HEK293 (cell line): ENCODE results near the gene HOTAIR.

Experiments
- CTCF ChIA-PET: fragments of 350-600 bp; formaldehyde crosslinking; extraction: SDS; loops from one replicate; lab custom pipeline; 2021; ENCODE audit warnings: antibody characterized with exemption; lab: Yijun Ruan, JAX
- POLR2A ChIA-PET: fragments of 300-600 bp; formaldehyde crosslinking; extraction: SDS; loops from one replicate; lab custom pipeline; 2020; ENCODE audit warnings: antibody characterized with exemption, inconsistent platforms; lab: Yijun Ruan, JAX
- H3K27ac ChIP-seq: fragments of 200-500 bp; sonication (Bioruptor generic); 2 replicates; pipeline ENCODE4 v1.5.1; 2014; ENCODE audit warnings: low read depth, low read length, control low read depth, inconsistent platforms; ENCODE audit errors: extremely low read depth
- H3K36me3 ChIP-seq, 2 experiments: fragments of 200-500 bp in 1 of 2; sonication (Bioruptor generic) in 1 of 2; 1 replicate in 1 of 2; 2 replicates in 1 of 2; pipeline ENCODE4 v1.5.1; 2014 to 2017; ENCODE audit warnings: inconsistent platforms in 2 of 2, low read length in 2 of 2; ENCODE audit not compliant: control insufficient read depth in 2 of 2, insufficient read depth in 1 of 2
- H3K4me1 ChIP-seq: fragments of 200-500 bp; sonication (Bioruptor generic); 2 replicates; pipeline ENCODE4 v1.5.1; 2014; ENCODE audit warnings: mild to moderate bottlenecking, low read length, inconsistent platforms; ENCODE audit not compliant: control insufficient read depth, insufficient read depth
- H3K4me3 ChIP-seq: 2 replicates; pipeline ENCODE4 v1.5.1; 2011; ENCODE audit warnings: low read depth, mild to moderate bottlenecking, control low read depth, low read length, moderate library complexity
- H3K9me3 ChIP-seq: fragments of 200-500 bp; sonication (Bioruptor generic); 2 replicates; pipeline ENCODE4 v1.5.1; 2014; ENCODE audit warnings: low read depth, low read length, inconsistent platforms; ENCODE audit not compliant: control insufficient read depth, insufficient read depth
- FEZF1 ChIP-seq: fragments of 450-650 bp; formaldehyde crosslinking; IDR thresholded peaks from 2 replicates; pipeline ENCODE4 v1.5.1; 2016; ENCODE audit warnings: missing biosample characterization, missing genetic modification characterization
- SCRT1 ChIP-seq: fragments of 450-650 bp; formaldehyde crosslinking; IDR thresholded peaks from 2 replicates; pipeline ENCODE4 v1.5.1; 2016; ENCODE audit warnings: missing biosample characterization, missing genetic modification characterization, borderline replicate concordance
- TRIM28 ChIP-seq: IDR thresholded peaks from 2 replicates; pipeline ENCODE4 v1.6.1; 2011; ENCODE audit warnings: low read length, control low read depth, borderline replicate concordance
- ZFHX2 ChIP-seq: fragments of 450-650 bp; formaldehyde crosslinking; conservative IDR thresholded peaks from 2 replicates; pipeline ENCODE4 v1.5.1; 2016; ENCODE audit warnings: missing biosample characterization, missing genetic modification characterization
- ZNF366 ChIP-seq: fragments of 450-650 bp; formaldehyde crosslinking; conservative IDR thresholded peaks from 2 replicates; pipeline ENCODE4 v1.5.1; 2016; ENCODE audit warnings: missing biosample characterization, missing genetic modification characterization
- ZNF548 ChIP-seq: fragments of 450-650 bp; formaldehyde crosslinking; IDR thresholded peaks from 2 replicates; pipeline ENCODE4 v1.5.1; 2016; ENCODE audit warnings: missing biosample characterization, missing genetic modification characterization
- ZNF600 ChIP-seq: fragments of 450-650 bp; formaldehyde crosslinking; IDR thresholded peaks from 2 replicates; pipeline ENCODE4 v1.5.1; 2016; ENCODE audit warnings: missing biosample characterization, missing genetic modification characterization
- ZNF621 ChIP-seq: fragments of 450-650 bp; formaldehyde crosslinking; IDR thresholded peaks from 2 replicates; pipeline ENCODE4 v1.5.1; 2017; ENCODE audit warnings: missing biosample characterization, missing genetic modification characterization
- ZNF654 ChIP-seq: fragments of 450-650 bp; formaldehyde crosslinking; IDR thresholded peaks from 2 replicates; pipeline ENCODE4 v1.5.1; 2016; ENCODE audit warnings: low read depth, missing biosample characterization, missing genetic modification characterization
- ZNF777 ChIP-seq: fragments of 450-650 bp; formaldehyde crosslinking; IDR thresholded peaks from 2 replicates; pipeline ENCODE4 v1.5.1; 2017; ENCODE audit warnings: missing biosample characterization, missing genetic modification characterization, borderline replicate concordance
- TF ChIP-seq, protein P1 (sequence below): fragments of 450-650 bp; formaldehyde crosslinking; IDR thresholded peaks from 2 replicates; pipeline ENCODE4 v1.5.1; 2016; ENCODE audit warnings: missing biosample characterization, missing genetic modification characterization
- TF ChIP-seq, protein P2 (sequence below): fragments of 450-650 bp; formaldehyde crosslinking; IDR thresholded peaks from 2 replicates; pipeline ENCODE4; 2016; ENCODE audit warnings: missing biosample characterization, missing genetic modification characterization
- TF ChIP-seq, protein P3 (sequence below): fragments of 450-650 bp; formaldehyde crosslinking; IDR thresholded peaks from 2 replicates; pipeline ENCODE4 v1.5.1; 2016; ENCODE audit warnings: missing biosample characterization, missing genetic modification characterization
- TF ChIP-seq, protein P4 (sequence below): fragments of 450-650 bp; formaldehyde crosslinking; IDR thresholded peaks from 2 replicates; pipeline ENCODE4 v1.5.1; 2016; ENCODE audit warnings: missing biosample characterization, missing genetic modification characterization
- TF ChIP-seq, protein P5 (sequence below): fragments of 450-650 bp; formaldehyde crosslinking; IDR thresholded peaks from 2 replicates; pipeline ENCODE4 v1.5.1; 2016; ENCODE audit warnings: missing biosample characterization, missing genetic modification characterization, low read depth
- TF ChIP-seq, protein P6 (sequence below): fragments of 450-650 bp; formaldehyde crosslinking; IDR thresholded peaks from 2 replicates; pipeline ENCODE4 v1.5.1; 2016; ENCODE audit warnings: missing biosample characterization, missing genetic modification characterization

HOTAIR gene

DNA sequence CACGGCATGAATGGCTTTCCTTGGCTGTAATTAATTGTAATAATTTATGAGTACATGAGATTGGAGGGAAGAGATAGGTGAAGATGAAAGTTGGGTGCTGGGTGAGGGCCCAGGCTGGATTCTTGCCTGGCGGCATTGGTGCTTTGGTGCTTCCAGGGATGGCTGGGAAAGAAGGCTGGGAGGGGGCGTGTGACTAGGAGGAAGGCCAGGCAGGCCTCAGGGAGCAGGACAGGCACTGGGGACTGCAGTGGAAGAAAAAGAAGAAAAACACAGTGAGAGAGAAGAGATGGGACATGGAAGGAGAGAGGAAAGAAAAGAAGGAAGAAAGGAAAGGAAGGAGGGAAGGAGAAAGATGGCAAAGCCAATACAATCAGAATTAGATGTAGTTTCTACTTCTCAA, 28.9 kb upstream of the HOTAIR start (continued):
- TF ChIP-seq, protein P1, sequence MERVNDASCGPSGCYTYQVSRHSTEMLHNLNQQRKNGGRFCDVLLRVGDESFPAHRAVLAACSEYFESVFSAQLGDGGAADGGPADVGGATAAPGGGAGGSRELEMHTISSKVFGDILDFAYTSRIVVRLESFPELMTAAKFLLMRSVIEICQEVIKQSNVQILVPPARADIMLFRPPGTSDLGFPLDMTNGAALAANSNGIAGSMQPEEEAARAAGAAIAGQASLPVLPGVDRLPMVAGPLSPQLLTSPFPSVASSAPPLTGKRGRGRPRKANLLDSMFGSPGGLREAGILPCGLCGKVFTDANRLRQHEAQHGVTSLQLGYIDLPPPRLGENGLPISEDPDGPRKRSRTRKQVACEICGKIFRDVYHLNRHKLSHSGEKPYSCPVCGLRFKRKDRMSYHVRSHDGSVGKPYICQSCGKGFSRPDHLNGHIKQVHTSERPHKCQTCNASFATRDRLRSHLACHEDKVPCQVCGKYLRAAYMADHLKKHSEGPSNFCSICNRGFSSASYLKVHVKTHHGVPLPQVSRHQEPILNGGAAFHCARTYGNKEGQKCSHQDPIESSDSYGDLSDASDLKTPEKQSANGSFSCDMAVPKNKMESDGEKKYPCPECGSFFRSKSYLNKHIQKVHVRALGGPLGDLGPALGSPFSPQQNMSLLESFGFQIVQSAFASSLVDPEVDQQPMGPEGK, result no peak; the same call in 1 of the 2 replicates
- TF ChIP-seq ZNF621 (tag by site-specific recombination) (no peak), ZNF654 (tag by site-specific recombination) (no peak)
- TF ChIP-seq, protein P2, sequence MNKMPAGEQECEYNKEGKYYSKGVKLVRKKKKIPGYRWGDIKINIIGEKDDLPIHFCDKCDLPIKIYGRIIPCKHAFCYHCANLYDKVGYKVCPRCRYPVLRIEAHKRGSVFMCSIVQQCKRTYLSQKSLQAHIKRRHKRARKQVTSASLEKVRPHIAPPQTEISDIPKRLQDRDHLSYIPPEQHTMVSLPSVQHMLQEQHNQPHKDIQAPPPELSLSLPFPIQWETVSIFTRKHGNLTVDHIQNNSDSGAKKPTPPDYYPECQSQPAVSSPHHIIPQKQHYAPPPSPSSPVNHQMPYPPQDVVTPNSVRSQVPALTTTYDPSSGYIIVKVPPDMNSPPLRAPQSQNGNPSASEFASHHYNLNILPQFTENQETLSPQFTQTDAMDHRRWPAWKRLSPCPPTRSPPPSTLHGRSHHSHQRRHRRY (tag by site-specific recombination), result no peak

DNA sequence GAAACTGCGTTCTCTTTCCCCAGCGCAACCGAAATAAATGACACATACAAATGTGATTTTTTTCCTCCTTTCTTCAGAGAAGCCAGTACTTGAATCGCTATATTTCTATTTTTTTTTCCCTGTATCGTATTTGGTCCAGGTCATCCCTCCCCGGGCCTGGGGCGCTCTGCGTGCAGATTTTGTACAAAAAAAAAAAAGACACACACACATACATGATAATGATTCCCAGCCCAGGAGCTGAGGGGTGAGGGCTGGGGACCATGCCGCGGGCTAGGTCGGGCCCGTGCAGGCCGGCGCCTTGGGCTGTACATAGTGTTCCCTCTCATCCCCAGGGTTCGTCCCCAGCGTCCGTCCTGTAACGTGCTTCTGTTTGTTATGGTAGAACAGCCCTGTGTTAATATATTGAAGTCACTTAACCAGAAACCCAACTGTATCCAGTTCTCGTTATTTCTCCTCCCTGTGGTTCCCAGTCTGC, 28.2 kb upstream of the HOTAIR start:
- peaks cover 38% of the 10 kb centered on the region for H3K4me1 ChIP-seq
- ChIA-PET POLR2A (interaction anchor here (0.8 kb wide), 1 partner anchor 14 kb away, joined by 3 read pairs; no protein-coding TSS in a partner anchor), CTCF (interaction anchor here (1.0 to 7.9 kb wide), 7 partner anchors 16 to 212 kb away, joined by 3 to 111 read pairs (median 36); partner anchors contain the start of gene HOXC10)
- H3K4me3 ChIP-seq, result no peak overlapping the region
- peaks cover 8 to 15% of the 10 kb centered on the region in 2 experiments; a peak in 2 of 3 replicates for H3K36me3 ChIP-seq
- 0 out of 2 replicates have a peak, but pooled peaks have one; percentile 16 for TF ChIP-seq ZNF366 (tag by site-specific recombination)
- TF ChIP-seq, protein P3, sequence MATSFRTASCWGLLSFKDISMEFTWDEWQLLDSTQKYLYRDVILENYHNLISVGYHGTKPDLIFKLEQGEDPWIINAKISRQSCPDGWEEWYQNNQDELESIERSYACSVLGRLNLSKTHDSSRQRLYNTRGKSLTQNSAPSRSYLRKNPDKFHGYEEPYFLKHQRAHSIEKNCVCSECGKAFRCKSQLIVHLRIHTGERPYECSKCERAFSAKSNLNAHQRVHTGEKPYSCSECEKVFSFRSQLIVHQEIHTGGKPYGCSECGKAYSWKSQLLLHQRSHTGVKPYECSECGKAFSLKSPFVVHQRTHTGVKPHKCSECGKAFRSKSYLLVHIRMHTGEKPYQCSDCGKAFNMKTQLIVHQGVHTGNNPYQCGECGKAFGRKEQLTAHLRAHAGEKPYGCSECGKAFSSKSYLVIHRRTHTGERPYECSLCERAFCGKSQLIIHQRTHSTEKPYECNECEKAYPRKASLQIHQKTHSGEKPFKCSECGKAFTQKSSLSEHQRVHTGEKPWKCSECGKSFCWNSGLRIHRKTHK (tag by site-specific recombination), result no peak
- TF ChIP-seq, protein P4, sequence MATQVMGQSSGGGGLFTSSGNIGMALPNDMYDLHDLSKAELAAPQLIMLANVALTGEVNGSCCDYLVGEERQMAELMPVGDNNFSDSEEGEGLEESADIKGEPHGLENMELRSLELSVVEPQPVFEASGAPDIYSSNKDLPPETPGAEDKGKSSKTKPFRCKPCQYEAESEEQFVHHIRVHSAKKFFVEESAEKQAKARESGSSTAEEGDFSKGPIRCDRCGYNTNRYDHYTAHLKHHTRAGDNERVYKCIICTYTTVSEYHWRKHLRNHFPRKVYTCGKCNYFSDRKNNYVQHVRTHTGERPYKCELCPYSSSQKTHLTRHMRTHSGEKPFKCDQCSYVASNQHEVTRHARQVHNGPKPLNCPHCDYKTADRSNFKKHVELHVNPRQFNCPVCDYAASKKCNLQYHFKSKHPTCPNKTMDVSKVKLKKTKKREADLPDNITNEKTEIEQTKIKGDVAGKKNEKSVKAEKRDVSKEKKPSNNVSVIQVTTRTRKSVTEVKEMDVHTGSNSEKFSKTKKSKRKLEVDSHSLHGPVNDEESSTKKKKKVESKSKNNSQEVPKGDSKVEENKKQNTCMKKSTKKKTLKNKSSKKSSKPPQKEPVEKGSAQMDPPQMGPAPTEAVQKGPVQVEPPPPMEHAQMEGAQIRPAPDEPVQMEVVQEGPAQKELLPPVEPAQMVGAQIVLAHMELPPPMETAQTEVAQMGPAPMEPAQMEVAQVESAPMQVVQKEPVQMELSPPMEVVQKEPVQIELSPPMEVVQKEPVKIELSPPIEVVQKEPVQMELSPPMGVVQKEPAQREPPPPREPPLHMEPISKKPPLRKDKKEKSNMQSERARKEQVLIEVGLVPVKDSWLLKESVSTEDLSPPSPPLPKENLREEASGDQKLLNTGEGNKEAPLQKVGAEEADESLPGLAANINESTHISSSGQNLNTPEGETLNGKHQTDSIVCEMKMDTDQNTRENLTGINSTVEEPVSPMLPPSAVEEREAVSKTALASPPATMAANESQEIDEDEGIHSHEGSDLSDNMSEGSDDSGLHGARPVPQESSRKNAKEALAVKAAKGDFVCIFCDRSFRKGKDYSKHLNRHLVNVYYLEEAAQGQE (tag by site-specific recombination), result no peak
- TF ChIP-seq ZNF548, result no peak
- no peak for TF ChIP-seq TRIM28
- TF ChIP-seq, protein P1, result 0 out of 2 replicates have a peak, but pooled peaks have one; percentile 18
- TF ChIP-seq ZNF777 (tag by site-specific recombination), result no peak
- TF ChIP-seq, protein P5, sequence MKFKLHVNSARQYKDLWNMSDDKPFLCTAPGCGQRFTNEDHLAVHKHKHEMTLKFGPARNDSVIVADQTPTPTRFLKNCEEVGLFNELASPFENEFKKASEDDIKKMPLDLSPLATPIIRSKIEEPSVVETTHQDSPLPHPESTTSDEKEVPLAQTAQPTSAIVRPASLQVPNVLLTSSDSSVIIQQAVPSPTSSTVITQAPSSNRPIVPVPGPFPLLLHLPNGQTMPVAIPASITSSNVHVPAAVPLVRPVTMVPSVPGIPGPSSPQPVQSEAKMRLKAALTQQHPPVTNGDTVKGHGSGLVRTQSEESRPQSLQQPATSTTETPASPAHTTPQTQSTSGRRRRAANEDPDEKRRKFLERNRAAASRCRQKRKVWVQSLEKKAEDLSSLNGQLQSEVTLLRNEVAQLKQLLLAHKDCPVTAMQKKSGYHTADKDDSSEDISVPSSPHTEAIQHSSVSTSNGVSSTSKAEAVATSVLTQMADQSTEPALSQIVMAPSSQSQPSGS (tag by site-specific recombination), result no peak
- TF ChIP-seq ZFHX2, result no peak
- no peak for TF ChIP-seq FEZF1 (tag by site-specific recombination)
- TF ChIP-seq SCRT1 (tag by site-specific recombination), result no peak
- TF ChIP-seq, protein P6, sequence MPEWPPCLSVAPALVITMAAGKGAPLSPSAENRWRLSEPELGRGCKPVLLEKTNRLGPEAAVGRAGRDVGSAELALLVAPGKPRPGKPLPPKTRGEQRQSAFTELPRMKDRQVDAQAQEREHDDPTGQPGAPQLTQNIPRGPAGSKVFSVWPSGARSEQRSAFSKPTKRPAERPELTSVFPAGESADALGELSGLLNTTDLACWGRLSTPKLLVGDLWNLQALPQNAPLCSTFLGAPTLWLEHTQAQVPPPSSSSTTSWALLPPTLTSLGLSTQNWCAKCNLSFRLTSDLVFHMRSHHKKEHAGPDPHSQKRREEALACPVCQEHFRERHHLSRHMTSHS (tag by site-specific recombination), result no peak
- TF ChIP-seq ZNF600 (tag by site-specific recombination), result peak; percentile 64; the same call in 1 of the 2 replicates
- peak overlapping the region; percentile 99; the same call in 1 of the 2 replicates for H3K27ac ChIP-seq
- H3K9me3 ChIP-seq, result no peaks in the 10 kb centered on the region
